ENCODE data around the gene DNAH14. TPM values are rescaled to one million over a fixed set of nuclear protein-coding genes. Genes with fewer than 3 reads are reported as not detected.
"Not testable (repeated sequence)": the region's sequence is repeated elsewhere in the genome, so short reads cannot be mapped to it uniquely, and the experiment has no call there.

DNAH14 gene
- total and polyA plus RNA-seq, 9 donors = 3.7 to 61.4 (median 24.2) TPM

DNA sequence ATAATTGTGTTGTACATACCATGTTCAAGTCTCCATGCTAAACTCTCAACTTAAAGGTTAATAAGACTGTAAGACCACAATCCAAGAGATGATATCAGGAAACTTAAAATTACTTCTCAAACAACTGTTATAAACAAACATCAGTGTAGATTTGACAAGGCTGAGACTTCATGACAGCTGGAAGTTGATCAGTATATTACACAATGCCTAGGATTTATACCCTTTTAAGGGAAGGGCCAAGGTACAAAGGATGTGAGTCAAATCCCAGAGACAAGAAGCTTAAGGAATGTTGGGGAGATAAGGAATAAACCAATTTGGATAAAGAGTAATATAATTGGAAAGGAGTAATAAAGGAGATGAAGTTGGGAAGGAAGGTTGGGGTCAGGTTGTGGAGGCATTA is 399.6 kb downstream of the DNAH14 start:
- Histone ChIP-seq H3K4me3 (no peak overlapping the region), H3K27me3 (no peaks in the 10 kb centered on the region), H3K9me3 (no peaks in the 10 kb centered on the region), H3K36me3 (no peaks in the 10 kb centered on the region), H3K4me1 (ENCODE audit: insufficient read depth) (no peaks in the 10 kb centered on the region), H3K27ac (no peak overlapping the region)
- intact Hi-C loops (cut with DNase I) = no loop called here
- no peak for DNase-seq
- TF ChIP-seq EP300 (IDR thresholded peaks at IDR 0.05) = no peak
- TF ChIP-seq, protein P1, sequence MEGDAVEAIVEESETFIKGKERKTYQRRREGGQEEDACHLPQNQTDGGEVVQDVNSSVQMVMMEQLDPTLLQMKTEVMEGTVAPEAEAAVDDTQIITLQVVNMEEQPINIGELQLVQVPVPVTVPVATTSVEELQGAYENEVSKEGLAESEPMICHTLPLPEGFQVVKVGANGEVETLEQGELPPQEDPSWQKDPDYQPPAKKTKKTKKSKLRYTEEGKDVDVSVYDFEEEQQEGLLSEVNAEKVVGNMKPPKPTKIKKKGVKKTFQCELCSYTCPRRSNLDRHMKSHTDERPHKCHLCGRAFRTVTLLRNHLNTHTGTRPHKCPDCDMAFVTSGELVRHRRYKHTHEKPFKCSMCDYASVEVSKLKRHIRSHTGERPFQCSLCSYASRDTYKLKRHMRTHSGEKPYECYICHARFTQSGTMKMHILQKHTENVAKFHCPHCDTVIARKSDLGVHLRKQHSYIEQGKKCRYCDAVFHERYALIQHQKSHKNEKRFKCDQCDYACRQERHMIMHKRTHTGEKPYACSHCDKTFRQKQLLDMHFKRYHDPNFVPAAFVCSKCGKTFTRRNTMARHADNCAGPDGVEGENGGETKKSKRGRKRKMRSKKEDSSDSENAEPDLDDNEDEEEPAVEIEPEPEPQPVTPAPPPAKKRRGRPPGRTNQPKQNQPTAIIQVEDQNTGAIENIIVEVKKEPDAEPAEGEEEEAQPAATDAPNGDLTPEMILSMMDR (IDR thresholded peaks at IDR 0.05) = no peak
- no peak for TF ChIP-seq POLR2A (IDR thresholded peaks at IDR 0.05)

DNA sequence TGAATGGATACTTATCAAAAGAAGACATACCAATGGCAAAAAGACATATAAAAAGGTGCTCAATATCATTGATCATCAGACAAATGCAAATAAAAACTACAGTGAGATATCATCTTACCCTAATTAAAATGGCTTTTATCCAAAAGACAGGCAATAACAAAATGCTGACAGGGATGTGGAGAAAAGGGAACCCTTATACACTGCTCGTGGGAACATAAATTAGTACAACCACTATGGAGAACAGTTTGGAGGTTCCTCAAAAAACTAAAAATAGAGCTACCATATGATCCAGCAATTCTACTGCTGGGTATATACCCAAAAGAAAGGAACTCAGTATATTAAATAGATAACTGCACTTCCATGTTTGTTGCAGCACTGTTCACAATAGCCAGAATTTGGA is 400.5 kb downstream of the DNAH14 start:
- H3K36me3 ChIP-seq; H3K27ac ChIP-seq; intact Hi-C loops (cut with DNase I); H3K4me3 ChIP-seq; H3K27me3 ChIP-seq; H3K9me3 ChIP-seq; H3K4me1 ChIP-seq (ENCODE audit: insufficient read depth); DNase-seq: not testable (repeated sequence)
- 83 to 94% (median 84%) methylated on average over 1 of the region's 1 CpG for WGBS, 3 donors

DNA sequence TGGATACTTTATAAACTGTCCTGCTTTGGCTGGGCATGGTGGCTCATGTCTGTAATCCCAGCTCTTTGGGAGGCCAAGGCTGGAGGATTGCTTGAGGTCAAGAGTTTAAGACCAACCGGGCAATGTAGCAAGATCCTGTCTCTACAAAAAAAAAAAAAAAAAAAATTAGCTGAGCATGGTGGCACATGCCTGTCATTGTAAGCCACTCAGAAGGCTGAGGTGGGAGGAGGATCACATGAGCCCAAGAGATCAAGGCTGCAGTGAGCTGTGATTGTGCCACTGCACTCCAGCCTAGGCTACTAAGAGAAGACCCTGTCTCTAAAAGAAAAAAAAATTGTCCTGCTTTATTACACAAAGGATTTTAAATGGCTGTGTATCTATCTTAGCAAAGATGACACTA is 403.2 kb downstream of the DNAH14 start:
- TF ChIP-seq, protein P1 (IDR thresholded peaks at IDR 0.05) = no peak
- TF ChIP-seq EP300 (IDR thresholded peaks at IDR 0.05) (no peak), POLR2A (IDR thresholded peaks at IDR 0.05) (no peak)
- Histone ChIP-seq H3K27ac (no peak overlapping the region), H3K36me3 (no peaks in the 10 kb centered on the region), H3K4me3 (no peak overlapping the region), H3K4me1 (ENCODE audit: insufficient read depth) (no peaks in the 10 kb centered on the region), H3K27me3 (no peaks in the 10 kb centered on the region), H3K9me3 (no peaks in the 10 kb centered on the region)
- no peak for DNase-seq
- WGBS, 3 donors = 95 to 97% (median 97%) methylated on average over 1 of the region's 1 CpG
- intact Hi-C loops (cut with DNase I) = no loop called here

DNA sequence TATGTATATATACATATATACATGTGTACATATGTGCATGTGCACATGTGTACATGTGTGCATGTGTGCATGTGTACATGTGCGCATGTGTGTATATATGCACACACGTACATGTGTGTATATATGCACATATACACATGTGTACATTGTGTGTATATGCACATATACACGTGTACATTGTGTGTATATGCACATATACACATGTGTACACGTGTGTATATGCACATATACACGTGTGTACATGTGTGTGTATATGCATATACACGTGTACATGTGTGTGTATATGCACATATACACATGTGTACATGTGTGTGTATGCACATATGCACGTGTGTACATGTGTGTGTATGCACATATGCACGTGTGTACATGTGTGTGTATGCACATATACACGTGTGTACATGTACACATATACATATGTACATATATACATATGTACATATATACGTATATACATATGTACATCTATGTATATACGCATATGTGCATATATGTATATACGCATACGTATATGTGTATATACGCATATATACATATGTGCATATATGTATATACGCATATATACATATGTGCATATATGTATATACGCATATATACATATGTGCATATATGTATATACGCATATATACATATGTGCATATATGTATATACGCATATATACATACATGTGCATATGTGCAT is 405.8 kb downstream of the DNAH14 start:
- H3K9me3 ChIP-seq; H3K36me3 ChIP-seq; H3K4me1 ChIP-seq (ENCODE audit: insufficient read depth); H3K4me3 ChIP-seq; intact Hi-C loops (cut with DNase I); H3K27me3 ChIP-seq; DNase-seq; H3K27ac ChIP-seq: not testable (repeated sequence)
- WGBS, 3 donors = 35 to 71% (median 61%) methylated on average over 18 of the region's 18 CpGs

DNA sequence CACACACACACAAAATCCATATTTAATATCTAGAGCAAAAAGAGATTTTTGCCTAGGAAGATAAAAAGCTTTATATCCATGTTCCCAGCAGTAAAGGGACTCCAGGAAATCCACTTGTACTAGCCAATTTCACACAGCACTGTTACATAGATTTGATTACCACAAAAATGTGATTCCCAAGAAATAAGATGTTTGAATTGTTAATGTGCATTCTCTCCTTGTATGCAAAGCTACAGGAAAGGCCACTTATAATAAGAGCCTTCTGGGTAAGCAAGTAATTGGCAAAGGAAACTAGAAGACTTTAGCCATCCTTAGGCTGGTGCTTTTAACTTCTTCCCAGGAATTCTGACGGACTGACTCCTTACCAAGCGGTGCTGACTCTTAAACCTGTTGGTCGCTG is 409.1 kb downstream of the DNAH14 start:
- intact Hi-C loops (cut with DNase I) = no loop called here
- TF ChIP-seq, protein P1 (IDR thresholded peaks at IDR 0.05) = no peak
- no peak for TF ChIP-seq EP300 (IDR thresholded peaks at IDR 0.05)
- no peak for TF ChIP-seq POLR2A (IDR thresholded peaks at IDR 0.05)
- WGBS, 3 donors = 85 to 91% (median 87%) methylated on average over 3 of the region's 3 CpGs
- H3K4me1 ChIP-seq (ENCODE audit: insufficient read depth) = no peaks in the 10 kb centered on the region
- H3K9me3 ChIP-seq = no peaks in the 10 kb centered on the region
- no peak overlapping the region for H3K4me3 ChIP-seq
- no peak overlapping the region for H3K27ac ChIP-seq
- no peaks in the 10 kb centered on the region for H3K36me3 ChIP-seq
- H3K27me3 ChIP-seq = no peaks in the 10 kb centered on the region
- no peak for DNase-seq
